Upper lobe of left lung (tissue), 6 donors: ENCODE results near the gene CAPN2. TPM values are rescaled to one million over a fixed set of nuclear protein-coding genes. Genes with fewer than 3 reads are reported as not detected.

Source experiments
- ATAC-seq, 2 donors: fragments of 200-7000 bp; cut with Tn5 transposase; one replicate each; pipeline ENCODE4 v1.9.1; 2022; ENCODE audit warnings: mild to moderate bottlenecking in 2 of 2, moderate library complexity in 2 of 2; ENCODE audit not compliant: low FRiP score in 2 of 2
- DNase-seq, 2 donors: peaks; one replicate each; pipeline ENCODE4 v3.0.0-alpha.2; 2019 to 2020
- H3K27ac ChIP-seq, 4 donors: fragments of 200-600 bp; sonication (generic); one replicate each; pipeline ENCODE4 v1.5.1; 2016 to 2019
- H3K27me3 ChIP-seq, 4 donors: fragments of 200-600 bp; sonication (generic); one replicate each; pipeline ENCODE4 v1.5.1; 2017 to 2019
- H3K36me3 ChIP-seq, 4 donors: fragments of 200-600 bp; sonication (generic); one replicate each; pipeline ENCODE4 v1.5.1; 2016 to 2019
- H3K4me1 ChIP-seq, 4 donors: fragments of 200-600 bp; sonication (generic); one replicate each; pipeline ENCODE4 v1.5.1; 2018 to 2019
- H3K4me3 ChIP-seq, 4 donors: fragments of 200-600 bp; sonication (generic); one replicate each; pipeline ENCODE4 v1.5.1; 2017 to 2019; ENCODE audit warnings: mild to moderate bottlenecking in 2 of 4, moderate library complexity in 1 of 4
- H3K9me3 ChIP-seq, 4 donors: fragments of 200-600 bp; sonication (generic); one replicate each; pipeline ENCODE4 v1.5.1; 2018 to 2019
- CTCF ChIP-seq, 6 experiments: fragments of 450-650 bp in 4 of 6; fragments of 200-600 bp in 2 of 6; sonication (generic) in 2 of 6; IDR thresholded peaks; one replicate each; pipeline ENCODE4 v1.5.1; 2016 to 2019; ENCODE audit warnings: antibody characterized with exemption in 6 of 6
- EP300 ChIP-seq, 4 donors: sonication (generic); formaldehyde crosslinking; IDR thresholded peaks; one replicate each; pipeline ENCODE4 v1.5.1; 2017; ENCODE audit warnings: antibody characterized with exemption in 4 of 4, control low read depth in 2 of 4
- POLR2A ChIP-seq, 4 donors: fragments of 450-650 bp; IDR thresholded peaks; one replicate each; pipeline ENCODE4 v1.5.1; 2016 to 2017; ENCODE audit warnings: antibody characterized with exemption in 4 of 4, mild to moderate bottlenecking in 2 of 4
- POLR2AphosphoS5 ChIP-seq, 2 donors: sonication (generic); formaldehyde crosslinking; IDR thresholded peaks; one replicate each; pipeline ENCODE4 v1.5.1; 2017; ENCODE audit warnings: antibody characterized with exemption in 2 of 2
- WGBS, 2 donors: methylation state at CpG; one replicate each; pipeline ENCODE4 v1.1.5; 2017 to 2018; 5-methylcytosine and 5-hydroxymethylcytosine counted together
- total RNA-seq, 6 donors: library from RNA; depleted of rRNA in 4 of 6; stranded (reverse); fragments of >200 nt in 4 of 6; gene quantifications; one replicate each; pipeline versions ENCODE4 v1.1.0 to v1.2.1, GENCODE V29; 2016 to 2021
- donor health status: DM: no; HTN: no; CAD: no; lungs with moderate emphysema.
- donor health status: DM: no; HTN: yes; CAD: no; lungs with severe emphysema.

CAPN2 gene
- total RNA-seq, 6 donors from 2014 or later = 271 to 1,436 (median 427) TPM

GRCh38 chr1:223758734-223759133 lies 46.4 kb downstream of the CAPN2 start:
- no peaks in the 10 kb centered on the region for H3K27me3 ChIP-seq
- ATAC-seq (no peak), DNase-seq (no peak)
- TF ChIP-seq POLR2A (IDR thresholded peaks at IDR 0.05) = no peak
- TF ChIP-seq CTCF (IDR thresholded peaks at IDR 0.05) = no peak
- TF ChIP-seq POLR2AphosphoS5 (IDR thresholded peaks at IDR 0.05) = no peak
- no peak for TF ChIP-seq EP300 (IDR thresholded peaks at IDR 0.05)
- peaks cover 6 to 16% (median 14%) of the 10 kb centered on the region in 4 donors for H3K4me1 ChIP-seq
- H3K36me3 ChIP-seq = peaks cover 24 to 100% (median 95%) of the 10 kb centered on the region in 4 donors
- 93 to 95% methylated on average over 9 of the region's 9 CpGs for WGBS, 2 donors
- H3K27ac ChIP-seq = no peak overlapping the region
- no peak overlapping the region for H3K4me3 ChIP-seq
- H3K9me3 ChIP-seq = no peaks in the 10 kb centered on the region

- no peak for DNase-seq
- H3K27ac ChIP-seq = no peak overlapping the region
- no peaks in the 10 kb centered on the region for H3K27me3 ChIP-seq
- H3K36me3 ChIP-seq = peaks cover 28 to 100% (median 95%) of the 10 kb centered on the region in 4 donors
- peaks cover 6 to 16% (median 14%) of the 10 kb centered on the region in 4 donors for H3K4me1 ChIP-seq
- H3K9me3 ChIP-seq = no peaks in the 10 kb centered on the region
- no peak for TF ChIP-seq EP300 (IDR thresholded peaks at IDR 0.05)
- TF ChIP-seq POLR2AphosphoS5 (IDR thresholded peaks at IDR 0.05) = no peak
- TF ChIP-seq POLR2A (IDR thresholded peaks at IDR 0.05) = no peak
- no peak for TF ChIP-seq CTCF (IDR thresholded peaks at IDR 0.05)
- 88 to 89% methylated on average over 13 of the region's 13 CpGs for WGBS, 2 donors
- ATAC-seq = no peak
- no peak overlapping the region for H3K4me3 ChIP-seq
These were observed 46.9 kb downstream of the CAPN2 start for GRCh38 chr1:223759273-223759672.

GRCh38 chr1:223760833-223761232 lies 48.5 kb downstream of the CAPN2 start:
- peaks cover 29 to 100% (median 95%) of the 10 kb centered on the region in 4 donors for H3K36me3 ChIP-seq
- WGBS, 2 donors = 55 to 70% methylated on average over 5 to 6 of the region's 6 CpGs
- no peak overlapping the region for H3K4me3 ChIP-seq
- H3K27ac ChIP-seq = peak overlapping the region in 2 of 4 donors; percentile 38 to 63
- H3K9me3 ChIP-seq = no peaks in the 10 kb centered on the region
- peaks cover 6 to 16% (median 14%) of the 10 kb centered on the region in 4 donors for H3K4me1 ChIP-seq
- ATAC-seq (no peak), DNase-seq (no peak)
- no peaks in the 10 kb centered on the region for H3K27me3 ChIP-seq
- no peak for TF ChIP-seq CTCF (IDR thresholded peaks at IDR 0.05)
- TF ChIP-seq POLR2AphosphoS5 (IDR thresholded peaks at IDR 0.05) = no peak
- no peak for TF ChIP-seq POLR2A (IDR thresholded peaks at IDR 0.05)
- no peak for TF ChIP-seq EP300 (IDR thresholded peaks at IDR 0.05)

GRCh38 chr1:223761411-223761810 lies 49.1 kb downstream of the CAPN2 start:
- WGBS, 2 donors = 38 to 57% methylated on average over 7 of the region's 7 CpGs
- peak overlapping the region in 2 of 4 donors; percentile 38 to 63 for H3K27ac ChIP-seq

More at GRCh38 chr1:223761411-223761810, 49.1 kb downstream of the CAPN2 start:
- ATAC-seq (no peak), DNase-seq (no peak)
- TF ChIP-seq POLR2A (IDR thresholded peaks at IDR 0.05) (no peak), EP300 (IDR thresholded peaks at IDR 0.05) (no peak), POLR2AphosphoS5 (IDR thresholded peaks at IDR 0.05) (no peak), CTCF (IDR thresholded peaks at IDR 0.05) (no peak)
- Histone ChIP-seq H3K4me3 (no peak overlapping the region), H3K36me3 (peaks cover 26 to 100% (median 94%) of the 10 kb centered on the region in 4 donors), H3K4me1 (peaks cover 6 to 16% (median 14%) of the 10 kb centered on the region in 4 donors), H3K27me3 (no peaks in the 10 kb centered on the region), H3K9me3 (no peaks in the 10 kb centered on the region)
